Measurements from ENCODE around the gene PICK1. TPM values are rescaled to one million over a fixed set of nuclear protein-coding genes. Genes with fewer than 3 reads are reported as not detected.

PICK1 gene
- total RNA-seq, 1 experiment from 2014 or later: 45.5 TPM

- no peak overlapping the region for H3K4me2 ChIP-seq (ENCODE audit: low read length)
- peaks cover 10% of the 10 kb centered on the region for H3K4me1 ChIP-seq (ENCODE audit: insufficient read depth, low read length)
- no peaks in the 10 kb centered on the region for H3F3A ChIP-seq (ENCODE audit: low read length, unreplicated experiment)
- no peaks in the 10 kb centered on the region for H3K36me3 ChIP-seq (ENCODE audit: low read depth, low read length)
- H3K79me2 ChIP-seq (ENCODE audit: low read length): no peaks in the 10 kb centered on the region
- DNase-seq (no peak), ATAC-seq (no peak)
- H3K4me3 ChIP-seq (ENCODE audit: low read length): no peak overlapping the region
- H3K9me3 ChIP-seq (ENCODE audit: low read length): no peaks in the 10 kb centered on the region
- no peaks in the 10 kb centered on the region for H3K27me3 ChIP-seq (ENCODE audit: low read length)
- intact Hi-C loops (cut with micrococcal nuclease): no loop called here
- H2AFZ ChIP-seq (ENCODE audit: low read length): no peak overlapping the region
- no peaks in the 10 kb centered on the region for H4K20me1 ChIP-seq (ENCODE audit: low read length)
- no TSS peak for BruUV-seq (replicated peaks)
- no peak overlapping the region for H3K27ac ChIP-seq (ENCODE audit: low read length)
- ChIA-PET CTCF (no interaction called here), POLR2A (ENCODE audit: unreplicated experiment) (no interaction called here)
- TF ChIP-seq CTCF (conservative IDR thresholded peaks at IDR 0.05; ENCODE audit: low read depth, low read length): no peak
- no peak for TF ChIP-seq EZH2 (IDR thresholded peaks at IDR 0.05; ENCODE audit: low read length, unreplicated experiment)
- H3K9me2 ChIP-seq (replicated peaks; ENCODE audit: low read length): no peaks in the 10 kb centered on the region
- H3K9ac ChIP-seq (ENCODE audit: low read length): no peak overlapping the region
These were observed 39.8 kb upstream of the PICK1 start for GRCh38 chr22:38017272-38017920.

GRCh38 chr22:38017939-38018885, 39.0 kb upstream of the PICK1 start:
- intact Hi-C loops (cut with micrococcal nuclease): no loop called here
- Histone ChIP-seq H3K4me3 (ENCODE audit: low read length) (no peak overlapping the region), H3K36me3 (ENCODE audit: low read depth, low read length) (no peaks in the 10 kb centered on the region), H3K9me2 (replicated peaks; ENCODE audit: low read length) (no peaks in the 10 kb centered on the region), H4K20me1 (ENCODE audit: low read length) (no peaks in the 10 kb centered on the region), H3K79me2 (ENCODE audit: low read length) (no peaks in the 10 kb centered on the region), H2AFZ (ENCODE audit: low read length) (no peak overlapping the region), H3K9me3 (ENCODE audit: low read length) (no peaks in the 10 kb centered on the region), H3K27ac (ENCODE audit: low read length) (no peak overlapping the region), H3K27me3 (ENCODE audit: low read length) (no peaks in the 10 kb centered on the region), H3K4me1 (ENCODE audit: insufficient read depth, low read length) (peaks cover 10% of the 10 kb centered on the region), H3K9ac (ENCODE audit: low read length) (no peak overlapping the region), H3F3A (ENCODE audit: low read length, unreplicated experiment) (no peaks in the 10 kb centered on the region), H3K4me2 (ENCODE audit: low read length) (no peak overlapping the region)
- no peak for ATAC-seq
- ChIA-PET POLR2A (ENCODE audit: unreplicated experiment) (no interaction called here), CTCF (no interaction called here)
- no peak for DNase-seq
- TF ChIP-seq EZH2phosphoT487 (IDR thresholded peaks at IDR 0.05; ENCODE audit: borderline replicate concordance, low read length): no peak
- no peak for TF ChIP-seq CTCF (conservative IDR thresholded peaks at IDR 0.05; ENCODE audit: low read depth, low read length)
- no peak for TF ChIP-seq EZH2 (IDR thresholded peaks at IDR 0.05; ENCODE audit: low read length, unreplicated experiment)
- BruUV-seq (replicated peaks): no TSS peak

Data from PC-3 (cell line).